ENCODE measurements around the gene TRPM2.
A peak's percentile ranks its signal among the peaks of the same experiment; 100 is the strongest.
"Not testable (repeated sequence)": the region's sequence is repeated elsewhere in the genome, so short reads cannot be mapped to it uniquely, and the experiment has no call there.

TRPM2 gene

GRCh38 chr21:44479556-44480199, 126.3 kb downstream of the TRPM2 start:
- H3K4me3 ChIP-seq (ENCODE audit: control insufficient read depth, low read depth, low read length); DNase-seq (ENCODE audit: low read depth): not testable (repeated sequence)
- peak; percentile 64 for TF ChIP-seq CTCF (IDR thresholded peaks at IDR 0.05; ENCODE audit: control insufficient read depth, insufficient read depth, low read depth, low read length, missing control alignments)

DNA sequence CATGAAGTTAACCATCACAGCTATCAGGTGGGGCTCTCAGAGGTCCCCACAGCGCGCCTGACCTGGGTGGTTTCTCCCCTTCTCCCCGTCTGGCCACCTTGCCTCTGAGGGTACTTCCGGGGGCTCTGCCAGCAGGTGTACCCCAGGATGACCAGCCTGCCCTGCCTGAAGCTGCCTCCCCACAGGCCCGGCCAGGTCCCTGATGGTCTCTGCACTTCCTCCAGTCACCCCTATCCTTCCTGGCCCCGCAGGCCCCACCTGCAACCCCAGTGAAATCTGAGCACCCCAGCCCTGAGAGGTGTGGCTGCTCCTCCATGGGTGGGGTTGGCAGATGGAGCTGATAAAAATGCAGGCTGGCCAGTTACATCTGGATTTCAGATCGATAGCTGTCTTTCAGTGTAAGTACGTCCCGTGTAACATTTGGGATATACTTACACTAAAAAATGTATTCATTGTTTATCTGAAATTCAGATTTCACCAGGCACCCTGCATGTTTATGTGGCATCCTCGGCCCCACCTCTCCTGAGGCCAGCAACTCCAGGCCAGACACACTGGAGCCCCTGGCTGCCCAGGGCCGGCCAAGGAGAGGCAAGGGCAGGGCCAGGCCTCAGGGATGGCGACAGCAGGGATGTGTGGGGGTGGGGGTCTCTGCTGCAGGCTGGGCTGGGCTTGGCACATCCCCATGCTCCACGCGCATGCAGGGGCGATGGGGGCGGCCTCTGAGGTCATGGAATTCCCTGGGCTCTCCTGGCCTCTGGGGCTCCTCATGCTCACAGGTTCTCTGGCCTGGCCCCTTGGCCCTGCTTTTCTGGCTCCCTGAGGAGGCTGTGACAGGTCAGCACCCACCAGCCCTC, 127.0 kb downstream of the TRPM2 start:
- DNase-seq (ENCODE audit: low read depth): no peak

GRCh38 chr21:44482581-44483287, 129.3 kb downstream of the TRPM2 start:
- DNase-seq (ENCODE audit: low read depth): no peak
- no peak for TF ChIP-seq CTCF (IDR thresholded peaks at IDR 0.05; ENCODE audit: control insufficient read depth, insufficient read depth, low read depth, low read length, missing control alignments)
- H3K4me3 ChIP-seq (ENCODE audit: control insufficient read depth, low read depth, low read length): no peak overlapping the region

More for the DNA sequence above, 127.0 kb downstream of the TRPM2 start:
- no peak for TF ChIP-seq CTCF (IDR thresholded peaks at IDR 0.05; ENCODE audit: control insufficient read depth, insufficient read depth, low read depth, low read length, missing control alignments)
- H3K4me3 ChIP-seq (ENCODE audit: control insufficient read depth, low read depth, low read length): no peak overlapping the region

GRCh38 chr21:44483288-44484237, 130.1 kb downstream of the TRPM2 start:
- DNase-seq (ENCODE audit: low read depth): peak; percentile 13
- TF ChIP-seq CTCF (IDR thresholded peaks at IDR 0.05; ENCODE audit: control insufficient read depth, insufficient read depth, low read depth, low read length, missing control alignments): no peak
- no peak overlapping the region for H3K4me3 ChIP-seq (ENCODE audit: control insufficient read depth, low read depth, low read length)

DNA sequence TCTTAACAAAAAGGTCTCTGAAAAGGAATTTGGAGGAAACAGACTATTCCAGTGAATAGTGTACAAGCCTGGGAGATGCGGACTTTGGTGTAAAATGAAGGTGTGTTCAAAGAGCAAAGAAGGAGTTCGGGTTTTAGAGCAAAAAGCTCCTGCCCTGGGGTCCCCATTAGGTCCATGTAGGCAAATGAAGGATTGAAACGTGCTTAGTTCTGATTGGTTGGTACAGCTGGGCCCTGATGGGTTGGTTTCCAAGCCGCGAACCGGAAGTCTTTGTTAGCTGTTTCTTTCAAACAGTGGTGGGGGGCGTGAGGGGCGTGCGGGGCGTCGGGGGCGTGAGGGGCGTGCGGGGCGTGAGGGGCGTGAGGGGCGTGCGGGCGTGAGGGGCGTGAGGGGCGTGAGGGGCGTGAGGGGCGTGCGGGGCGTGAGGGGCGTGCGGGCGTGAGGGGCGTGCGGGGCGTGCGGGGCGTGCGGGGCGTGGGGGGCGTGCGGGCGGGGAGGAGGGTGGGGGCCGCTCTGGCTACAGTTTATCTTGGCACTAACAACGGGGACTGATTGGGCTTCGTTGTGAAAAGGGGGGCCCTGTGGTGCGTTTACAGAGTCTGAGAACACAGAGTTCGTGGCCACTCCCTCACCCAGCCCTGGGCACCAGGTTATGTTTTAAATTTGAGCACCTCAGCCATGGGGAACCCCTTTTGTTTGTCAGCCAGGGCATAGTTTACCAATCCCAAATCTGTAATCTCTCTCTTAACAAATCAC, 131.3 kb downstream of the TRPM2 start:
- no peak for DNase-seq (ENCODE audit: low read depth)
- H3K4me3 ChIP-seq (ENCODE audit: control insufficient read depth, low read depth, low read length): no peak overlapping the region
- no peak for TF ChIP-seq CTCF (IDR thresholded peaks at IDR 0.05; ENCODE audit: control insufficient read depth, insufficient read depth, low read depth, low read length, missing control alignments)
